GM12878 (cell line): ENCODE data around the gene PPP1R7. TPM values are rescaled to one million over a fixed set of nuclear protein-coding genes. Genes with fewer than 3 reads are reported as not detected.
"Not testable (repeated sequence)": the region's sequence is repeated elsewhere in the genome, so short reads cannot be mapped to it uniquely, and the experiment has no call there.

Experiments used
- ATAC-seq: fragments of 200-7000 bp; cut with Tn5 transposase; 3 replicates; pipeline ENCODE4 v1.9.1; 2020; ENCODE audit warnings: mild to moderate bottlenecking, moderate library complexity
- BruUV-seq: library from RNA; stranded (reverse); fragments of 400-500 nt; replicated peaks from 2 replicates; lab custom pipeline; 2021; lab: Mats Ljungman, UMichigan
- CTCF ChIA-PET: fragments of 300-600 bp; sonication (Branson Sonifier 250); formaldehyde crosslinking; extraction: SDS; loops from one replicate; lab custom pipeline; 2021; ENCODE audit warnings: inconsistent platforms; lab: Yijun Ruan, JAX
- POLR2A ChIA-PET: fragments of 350-600 bp; formaldehyde crosslinking; extraction: SDS; loops from one replicate; lab custom pipeline; 2021; ENCODE audit warnings: inconsistent platforms; lab: Charles Lee
- RAD21 ChIA-PET: fragments of 300-600 bp; sonication (Branson Sonifier 250); formaldehyde crosslinking; loops from one replicate; lab custom pipeline; 2023; ENCODE audit warnings: antibody characterized with exemption; ENCODE audit not compliant: unreplicated experiment; lab: Charles Lee
- SMC1A ChIA-PET: fragments of 300-600 bp; sonication (Branson Sonifier 250); formaldehyde crosslinking; loops from one replicate; lab custom pipeline; 2023; ENCODE audit not compliant: unreplicated experiment, uncharacterized antibody; lab: Charles Lee
- DNase-seq: peaks from one replicate; pipeline ENCODE4 v3.0.0-alpha.2; 2011; ENCODE audit warnings: low read depth, low spot score
- FAIRE-seq: peaks from 3 replicates; lab custom pipeline; 2011; peaks lifted over from hg19 to GRCh38; lab: Jason Lieb, UNC
- H2AFZ ChIP-seq: 2 replicates; pipeline ENCODE4 v1.6.0; 2011; ENCODE audit warnings: low read depth, low read length, control low read depth; ENCODE audit not compliant: control insufficient read depth
- H3K27ac ChIP-seq: 2 replicates; pipeline ENCODE4 v1.5.1; 2011; ENCODE audit warnings: control low read depth; ENCODE audit not compliant: control insufficient read depth, insufficient read depth
- H3K27me3 ChIP-seq, 2 experiments: replicated peaks in 1 of 2; 2 replicates each; pipeline versions ENCODE4 v1.6.0 to v1.6.1; 2011; ENCODE audit warnings: low read length in 1 of 2; ENCODE audit not compliant: control insufficient read depth in 2 of 2, insufficient read depth in 2 of 2
- H3K36me3 ChIP-seq, 2 experiments: 2 replicates each; pipeline ENCODE4 v1.5.1; 2011; ENCODE audit warnings: low read length in 1 of 2; ENCODE audit not compliant: control insufficient read depth in 2 of 2, insufficient read depth in 2 of 2
- H3K4me1 ChIP-seq: 2 replicates; pipeline ENCODE4 v1.6.1; 2011; ENCODE audit warnings: mild to moderate bottlenecking, low read length, moderate library complexity, mixed read lengths; ENCODE audit not compliant: control insufficient read depth, insufficient read depth
- H3K4me2 ChIP-seq: 2 replicates; pipeline ENCODE4 v1.6.0; 2011; ENCODE audit warnings: control low read depth; ENCODE audit not compliant: control insufficient read depth, insufficient read depth
- H3K4me3 ChIP-seq: fragments of 200-600 bp; sonication (generic); 2 replicates; pipeline ENCODE4 v1.5.1; 2016
- H3K79me2 ChIP-seq: 2 replicates; pipeline ENCODE4 v1.6.0; 2011; ENCODE audit warnings: low read length; ENCODE audit not compliant: control insufficient read depth, insufficient read depth
- H3K9ac ChIP-seq: 2 replicates; pipeline ENCODE4 v1.8.0; 2011; ENCODE audit warnings: low read length, control low read depth, mixed read lengths; ENCODE audit not compliant: control insufficient read depth, insufficient read depth
- H3K9me3 ChIP-seq: replicated peaks from 3 replicates; pipeline ENCODE4 v1.5.1; 2011; ENCODE audit warnings: mild to moderate bottlenecking, low read length; ENCODE audit not compliant: control insufficient read depth, insufficient read depth
- H4K20me1 ChIP-seq: 2 replicates; pipeline ENCODE4 v1.6.0; 2011; ENCODE audit not compliant: control insufficient read depth, insufficient read depth
- STAT3 ChIP-seq: IDR thresholded peaks from 2 replicates; pipeline ENCODE4 v1.6.1; 2011; ENCODE audit warnings: low read depth, low read length, improper control_type of control experiment
- WGBS: methylation state at CpG from one replicate; pipeline ENCODE4 v1.1.6; 2016; ENCODE audit warnings: low lambda C conversion rate; ENCODE audit not compliant: insufficient replicate concordance, insufficient coverage; ENCODE audit errors: missing lambda C conversion rate; 5-methylcytosine and 5-hydroxymethylcytosine counted together
- in situ Hi-C: fragments of 300-500 bp; cut with MboI; formaldehyde crosslinking; loops from 9 replicates; pipeline ENCODE4 v1.14.3; 2018; ENCODE audit warnings: mixed read lengths
- intact Hi-C: fragments of 100-400 bp; cut with micrococcal nuclease; formaldehyde crosslinking; loops from one replicate; pipeline ENCODE4 v1.14.2; 2022; ENCODE audit not compliant: unreplicated experiment
- polyA plus RNA-seq, 11 experiments: library from polyadenylated mRNA; depleted of rRNA in 4 of 11; unstranded in 6 of 11; stranded (reverse) in 5 of 11; fragments of >200 nt; fragmentation: Nextera tagmentation in 4 of 11; fragmentation: Illumina TruSeq in 1 of 11; extraction: Ambion mirVana in 4 of 11; extraction: Trizol in 1 of 11; gene quantifications; 1 replicate in 1 of 11; 2 replicates in 10 of 11; pipeline versions ENCODE4 v1.2.1 to v1.2.3, GENCODE V29; 2011 to 2016; ENCODE audit warnings: inconsistent platforms in 2 of 11, missing spikeins in 2 of 11, low read depth in 1 of 11
- total RNA-seq, 4 experiments: library from RNA; depleted of rRNA in 3 of 4; stranded (reverse); fragments of >200 nt in 3 of 4; fragmentation: Illumina TruSeq in 1 of 4; extraction: Trizol in 1 of 4; gene quantifications; 2 replicates each; pipeline versions ENCODE4 v1.2.1 to v1.2.3, GENCODE V29; 2013 to 2021

The PPP1R7 gene
- total and polyA plus RNA-seq, 10 of the 15 experiments (the other 5 are each of a cell fraction or from before 2014, with no cell fraction given), result 78.5 to 174 (median 93.7) TPM

GRCh38 chr2:241195506-241196130 lies 45.4 kb downstream of the PPP1R7 start:
- no peak for TF ChIP-seq STAT3
- RAD21 ChIA-PET, result no interaction called here
- no TSS peak for BruUV-seq
- 75% methylated on average over 18 of the region's 18 CpGs for WGBS
- Histone ChIP-seq H3K4me3 (no peak overlapping the region), H2AFZ (no peak overlapping the region), H3K9ac (no peak overlapping the region), H3K27ac (no peak overlapping the region), H3K36me3 (no peaks in the 10 kb centered on the region), H3K4me1 (no peaks in the 10 kb centered on the region), H4K20me1 (no peaks in the 10 kb centered on the region), H3K9me3 (no peaks in the 10 kb centered on the region), H3K79me2 (no peaks in the 10 kb centered on the region), H3K27me3 (no peaks in the 10 kb centered on the region), H3K4me2 (no peak overlapping the region)
- FAIRE-seq, result no peak
- intact Hi-C loops (no loop called here), in situ Hi-C loops (no loop called here)
- SMC1A ChIA-PET, result no interaction called here
- DNase-seq, result no peak
- CTCF ChIA-PET, result interaction anchor here (0.8 kb wide), 1 partner anchor 117 kb away, joined by 3 read pairs; no protein-coding TSS in a partner anchor
- no peak for ATAC-seq
- POLR2A ChIA-PET, result no interaction called here

DNA sequence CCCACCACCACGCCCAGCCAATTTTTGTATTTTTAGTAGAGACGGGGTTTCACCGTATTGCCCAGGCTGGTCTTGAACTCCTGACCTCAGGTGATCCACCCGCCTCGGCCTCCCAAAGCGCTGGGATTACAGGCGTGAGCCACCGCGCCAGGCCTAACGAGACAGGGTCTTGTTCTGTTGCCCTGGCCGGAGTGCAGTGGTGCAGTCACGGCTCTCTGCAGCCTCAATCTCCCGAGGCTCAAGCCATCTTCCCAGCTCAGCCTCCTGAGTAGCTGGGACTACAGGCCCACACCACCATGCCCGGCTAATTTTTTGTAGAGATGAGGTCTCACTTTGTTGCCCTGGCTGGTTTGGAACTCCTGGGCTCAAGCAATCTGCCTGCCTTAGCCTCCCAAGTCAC lies 47.0 kb downstream of the PPP1R7 start:
- POLR2A ChIA-PET, H3K79me2 ChIP-seq, H3K36me3 ChIP-seq, DNase-seq, H4K20me1 ChIP-seq, BruUV-seq, H3K4me3 ChIP-seq, H3K9ac ChIP-seq, ATAC-seq, H3K9me3 ChIP-seq, intact Hi-C loops, H3K4me2 ChIP-seq, CTCF ChIA-PET, H3K4me1 ChIP-seq, RAD21 ChIA-PET, H3K27me3 ChIP-seq, SMC1A ChIA-PET, in situ Hi-C loops, H2AFZ ChIP-seq, FAIRE-seq, H3K27ac ChIP-seq: not testable (repeated sequence)
- 78% methylated on average over 14 of the region's 14 CpGs for WGBS
